ENCODE measurements around the gene SHROOM4. TPM values are rescaled to one million over a fixed set of nuclear protein-coding genes. Genes with fewer than 3 reads are reported as not detected.
A peak's percentile ranks its signal among the peaks of the same experiment; 100 is the strongest.

The SHROOM4 gene
- total RNA-seq, 4 donors from 2014 or later: 2.7 to 8.8 (median 4.3) TPM

GRCh38 chrX:50697691-50698090, 116.3 kb downstream of the SHROOM4 start:
- TF ChIP-seq POLR2A (IDR thresholded peaks at IDR 0.05): no peak
- TF ChIP-seq CTCF (IDR thresholded peaks at IDR 0.05): no peak
- 3 to 6% methylated on average over 2 of the region's 2 CpGs for WGBS, 2 donors
- no peak for DNase-seq
- Histone ChIP-seq H3K4me1 (peaks cover 0 to 15% (median 0%) of the 10 kb centered on the region in 3 donors), H3K36me3 (no peaks in the 10 kb centered on the region), H3K27ac (peak overlapping the region in 1 of 4 donors; percentile 25), H3K9me3 (no peaks in the 10 kb centered on the region), H3K4me3 (no peak overlapping the region), H3K27me3 (peaks cover 0 to 12% (median 0%) of the 10 kb centered on the region in 4 donors)
- intact Hi-C loops (cut with DNase I): no loop called here

GRCh38 chrX:50691820-50692219, 122.2 kb downstream of the SHROOM4 start:
- H3K27ac ChIP-seq: no peak overlapping the region
- H3K36me3 ChIP-seq: no peaks in the 10 kb centered on the region
- TF ChIP-seq POLR2A (IDR thresholded peaks at IDR 0.05): no peak
- peak; percentile 49 to 66 (median 62) for TF ChIP-seq CTCF (IDR thresholded peaks at IDR 0.05)
- H3K9me3 ChIP-seq: no peaks in the 10 kb centered on the region
- H3K27me3 ChIP-seq: no peaks in the 10 kb centered on the region
- DNase-seq: no peak
- intact Hi-C loops (cut with DNase I): no loop called here
- H3K4me1 ChIP-seq: no peaks in the 10 kb centered on the region
- WGBS, 2 donors: 0 to 20% methylated on average over 1 to 5 of the region's 5 CpGs
- no peak overlapping the region for H3K4me3 ChIP-seq

GRCh38 chrX:50684871-50685270, 129.1 kb downstream of the SHROOM4 start:
- DNase-seq: no peak
- Histone ChIP-seq H3K9me3 (no peaks in the 10 kb centered on the region), H3K4me3 (no peak overlapping the region), H3K27me3 (no peaks in the 10 kb centered on the region), H3K4me1 (no peaks in the 10 kb centered on the region), H3K27ac (no peak overlapping the region), H3K36me3 (no peaks in the 10 kb centered on the region)
- 24 to 34% methylated on average over 2 of the region's 2 CpGs for WGBS, 2 donors
- TF ChIP-seq POLR2A (IDR thresholded peaks at IDR 0.05): no peak
- no peak for TF ChIP-seq CTCF (IDR thresholded peaks at IDR 0.05)
- intact Hi-C loops (cut with DNase I): no loop called here

DNA sequence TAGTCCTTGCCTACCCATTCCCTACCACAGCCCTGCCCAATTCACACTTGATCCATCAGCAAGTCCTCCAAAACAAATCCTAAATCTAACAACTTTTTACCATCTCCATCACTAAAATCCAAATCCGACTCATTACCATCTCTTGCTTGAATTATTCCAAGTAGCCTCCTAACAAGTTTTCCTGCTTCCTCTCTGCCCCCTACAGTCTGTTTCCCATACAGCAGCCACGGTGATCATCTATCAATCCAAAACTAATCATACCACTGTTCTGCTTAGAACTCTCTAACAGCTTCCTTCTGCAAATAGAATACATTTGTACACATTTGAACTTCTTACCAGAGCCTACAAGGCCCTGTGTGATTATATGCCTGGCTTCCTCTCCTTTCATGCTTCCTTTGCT, 133.0 kb downstream of the SHROOM4 start:
- no peak overlapping the region for H3K27ac ChIP-seq
- H3K36me3 ChIP-seq: no peaks in the 10 kb centered on the region
- WGBS, 2 donors: 28 to 52% methylated on average over 2 of the region's 2 CpGs
- H3K4me1 ChIP-seq: no peaks in the 10 kb centered on the region
- H3K9me3 ChIP-seq: no peaks in the 10 kb centered on the region
- TF ChIP-seq CTCF (IDR thresholded peaks at IDR 0.05) (peak in 2 of 6 experiments; percentile 10 to 37), POLR2A (IDR thresholded peaks at IDR 0.05) (no peak)
- intact Hi-C loops (cut with DNase I): no loop called here
- H3K4me3 ChIP-seq: no peak overlapping the region
- H3K27me3 ChIP-seq: no peaks in the 10 kb centered on the region
- no peak for DNase-seq

DNA sequence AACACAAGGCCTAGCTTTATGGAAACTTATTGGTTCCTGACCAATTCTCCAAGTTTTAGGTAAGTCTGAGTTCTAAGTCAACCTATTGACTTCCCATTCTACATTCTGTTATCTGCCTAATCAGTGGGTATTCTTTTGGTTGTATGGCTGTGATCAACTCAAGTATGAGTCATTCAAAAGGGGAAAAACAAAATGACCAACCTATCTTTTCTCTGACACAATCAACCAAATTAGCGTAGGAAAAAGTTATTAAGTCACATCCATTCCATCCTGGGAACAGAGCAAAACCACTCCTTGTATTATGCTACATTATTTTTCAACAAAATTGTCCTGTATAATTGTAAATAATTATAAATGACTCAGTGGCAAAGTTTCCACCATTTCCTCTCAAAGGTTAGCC, 136.2 kb downstream of the SHROOM4 start:
- no peaks in the 10 kb centered on the region for H3K4me1 ChIP-seq
- intact Hi-C loops (cut with DNase I): no loop called here
- no peak overlapping the region for H3K27ac ChIP-seq
- no peak for DNase-seq
- H3K36me3 ChIP-seq: no peaks in the 10 kb centered on the region
- no peaks in the 10 kb centered on the region for H3K27me3 ChIP-seq
- H3K9me3 ChIP-seq: no peaks in the 10 kb centered on the region
- 73 to 89% methylated on average over 1 of the region's 1 CpG for WGBS, 2 donors
- TF ChIP-seq POLR2A (IDR thresholded peaks at IDR 0.05) (no peak), CTCF (IDR thresholded peaks at IDR 0.05) (no peak)
- H3K4me3 ChIP-seq: no peak overlapping the region

All from esophagus squamous epithelium (tissue), 5 donors.